SU-DHL-6 (cell line): ENCODE data around the gene DHX58.
"Not testable (repeated sequence)": the region's sequence is repeated elsewhere in the genome, so short reads cannot be mapped to it uniquely, and the experiment has no call there.

ENCODE experiments used
- H2AFZ ChIP-seq: fragments of 200-600 bp; sonication (generic); 2 replicates; pipeline ENCODE4 v1.6.1; 2014; ENCODE audit warnings: low read depth, mild to moderate bottlenecking, moderate library complexity, mixed read lengths, antibody characterized with exemption, low read length; ENCODE audit not compliant: severe bottlenecking
- H3F3A ChIP-seq: fragments of 200-600 bp; shearing (Covaris generic); 2 replicates; pipeline ENCODE4 v1.6.0; 2016; ENCODE audit warnings: antibody characterized with exemption, mild to moderate bottlenecking; ENCODE audit not compliant: insufficient read depth
- H3K27ac ChIP-seq: fragments of 200-600 bp; sonication (generic); 2 replicates; pipeline ENCODE4 v1.5.1; 2016; ENCODE audit warnings: low read depth, mild to moderate bottlenecking, low read length, moderate library complexity, mixed read lengths
- H3K27me3 ChIP-seq: fragments of 200-600 bp; sonication (generic), shearing (Covaris generic); 2 replicates; pipeline ENCODE4 v1.6.0; 2014; ENCODE audit warnings: mild to moderate bottlenecking, low read length
- H3K36me3 ChIP-seq: fragments of 200-600 bp; sonication (generic); 2 replicates; pipeline ENCODE4 v1.6.1; 2014; ENCODE audit warnings: mild to moderate bottlenecking, low read length, mixed read lengths
- H3K4me2 ChIP-seq: fragments of 300-600, 200-600 bp; shearing (Covaris generic), sonication (generic); 2 replicates; pipeline ENCODE4 v1.6.0; 2014; ENCODE audit warnings: low read length, low read depth, mild to moderate bottlenecking; ENCODE audit not compliant: poor library complexity, severe bottlenecking
- H3K4me3 ChIP-seq: fragments of 200-600 bp; sonication (generic); 2 replicates; pipeline ENCODE4 v1.5.1; 2014; ENCODE audit warnings: antibody characterized with exemption, low read length, mild to moderate bottlenecking, mixed read lengths; ENCODE audit not compliant: insufficient read depth, poor library complexity, severe bottlenecking
- H3K79me2 ChIP-seq: fragments of 200-600 bp; sonication (generic); 2 replicates; pipeline ENCODE4 v1.6.1; 2014; ENCODE audit warnings: mild to moderate bottlenecking, low read length, moderate library complexity; ENCODE audit not compliant: insufficient read depth
- H3K9ac ChIP-seq: fragments of 200-600 bp; sonication (generic); 2 replicates; pipeline ENCODE4 v1.7.0; 2014; ENCODE audit warnings: mild to moderate bottlenecking, low read length
- H3K9me2 ChIP-seq: fragments of 200-600 bp; sonication (generic); replicated peaks from 2 replicates; pipeline ENCODE4 v1.6.1; 2014; ENCODE audit warnings: low read length; ENCODE audit not compliant: insufficient read depth
- H3K9me3 ChIP-seq: fragments of 200-600 bp; sonication (generic); 2 replicates; pipeline ENCODE4 v1.6.1; 2014; ENCODE audit warnings: low read length, mixed read lengths; ENCODE audit not compliant: insufficient read depth
- H4K20me1 ChIP-seq: fragments of 200-600 bp; sonication (generic); 2 replicates; pipeline ENCODE4 v1.6.1; 2014; ENCODE audit warnings: low read depth, mild to moderate bottlenecking, antibody characterized with exemption, low read length, moderate library complexity, mixed read lengths
- EZH2phosphoT487 ChIP-seq: fragments of 200-600 bp; sonication (generic), shearing (Covaris generic); conservative IDR thresholded peaks from 2 replicates; pipeline ENCODE4 v1.6.1; 2018; ENCODE audit warnings: mild to moderate bottlenecking, antibody characterized with exemption, low read length, moderate library complexity, mixed read lengths
- TF ChIP-seq, protein P1 (sequence below): fragments of 200-600 bp; sonication (generic); IDR thresholded peaks from one replicate; pipeline ENCODE4 v1.5.1; 2017; ENCODE audit warnings: antibody characterized with exemption, mild to moderate bottlenecking, low read length, moderate library complexity; ENCODE audit not compliant: insufficient read depth, poor library complexity, severe bottlenecking

Gene DHX58

DNA sequence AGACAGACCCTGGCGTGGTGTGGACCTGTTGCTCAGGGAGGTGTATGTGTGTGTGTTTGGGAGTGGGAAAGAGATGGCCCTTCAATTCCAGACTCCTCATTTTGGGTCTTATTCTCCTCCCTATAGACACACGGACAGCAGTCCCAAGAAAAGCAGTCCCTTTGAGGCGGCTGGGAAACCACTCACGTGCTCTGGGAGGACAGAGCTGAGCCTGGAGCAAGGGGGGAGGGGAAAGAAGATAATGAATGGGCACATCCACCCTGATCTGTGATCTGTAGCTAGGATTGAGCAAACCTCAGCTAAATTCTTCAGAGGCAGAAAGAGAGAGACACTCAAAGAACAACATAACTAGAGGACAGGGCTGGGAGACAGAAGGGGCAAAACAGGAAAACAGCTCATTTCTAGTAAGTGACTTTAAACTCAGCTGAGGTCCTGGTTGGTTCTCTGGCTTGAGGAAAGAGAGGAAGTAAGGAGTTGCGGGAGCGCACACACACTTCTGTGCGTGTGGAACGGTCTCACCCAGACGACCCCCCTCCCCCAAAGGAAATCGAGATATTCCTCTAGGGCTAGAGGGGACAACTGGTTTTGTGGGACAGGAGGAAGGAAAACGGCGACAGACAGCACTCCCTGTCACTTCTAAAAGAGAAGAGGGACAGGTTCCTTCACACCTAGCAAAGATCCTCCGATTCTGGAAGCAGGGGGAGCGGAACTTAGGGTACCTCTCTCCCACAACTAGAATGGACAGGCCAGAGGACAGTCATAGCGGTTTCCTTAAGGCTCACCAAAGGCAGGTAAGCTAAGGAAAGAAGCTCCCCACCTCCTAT, 41.6 kb upstream of the DHX58 start:
- H3K79me2 ChIP-seq: peaks cover 50% of the 10 kb centered on the region
- peak overlapping the region; percentile 32; the same call in 1 of the 2 replicates for H3K27ac ChIP-seq
- H3K4me3 ChIP-seq: peak overlapping the region; percentile 76
- H3K36me3 ChIP-seq: no peaks in the 10 kb centered on the region
- no peaks in the 10 kb centered on the region for H3K27me3 ChIP-seq
- no peaks in the 10 kb centered on the region for H3F3A ChIP-seq
- TF ChIP-seq, protein P1, sequence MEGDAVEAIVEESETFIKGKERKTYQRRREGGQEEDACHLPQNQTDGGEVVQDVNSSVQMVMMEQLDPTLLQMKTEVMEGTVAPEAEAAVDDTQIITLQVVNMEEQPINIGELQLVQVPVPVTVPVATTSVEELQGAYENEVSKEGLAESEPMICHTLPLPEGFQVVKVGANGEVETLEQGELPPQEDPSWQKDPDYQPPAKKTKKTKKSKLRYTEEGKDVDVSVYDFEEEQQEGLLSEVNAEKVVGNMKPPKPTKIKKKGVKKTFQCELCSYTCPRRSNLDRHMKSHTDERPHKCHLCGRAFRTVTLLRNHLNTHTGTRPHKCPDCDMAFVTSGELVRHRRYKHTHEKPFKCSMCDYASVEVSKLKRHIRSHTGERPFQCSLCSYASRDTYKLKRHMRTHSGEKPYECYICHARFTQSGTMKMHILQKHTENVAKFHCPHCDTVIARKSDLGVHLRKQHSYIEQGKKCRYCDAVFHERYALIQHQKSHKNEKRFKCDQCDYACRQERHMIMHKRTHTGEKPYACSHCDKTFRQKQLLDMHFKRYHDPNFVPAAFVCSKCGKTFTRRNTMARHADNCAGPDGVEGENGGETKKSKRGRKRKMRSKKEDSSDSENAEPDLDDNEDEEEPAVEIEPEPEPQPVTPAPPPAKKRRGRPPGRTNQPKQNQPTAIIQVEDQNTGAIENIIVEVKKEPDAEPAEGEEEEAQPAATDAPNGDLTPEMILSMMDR: no peak
- TF ChIP-seq EZH2phosphoT487: no peak
- H3K9me3 ChIP-seq: no peaks in the 10 kb centered on the region
- peak overlapping the region; percentile 76 for H3K9ac ChIP-seq
- H2AFZ ChIP-seq: no peak overlapping the region
- no peaks in the 10 kb centered on the region for H3K9me2 ChIP-seq
- no peaks in the 10 kb centered on the region for H4K20me1 ChIP-seq
- peak overlapping the region; percentile 67 for H3K4me2 ChIP-seq

DNA sequence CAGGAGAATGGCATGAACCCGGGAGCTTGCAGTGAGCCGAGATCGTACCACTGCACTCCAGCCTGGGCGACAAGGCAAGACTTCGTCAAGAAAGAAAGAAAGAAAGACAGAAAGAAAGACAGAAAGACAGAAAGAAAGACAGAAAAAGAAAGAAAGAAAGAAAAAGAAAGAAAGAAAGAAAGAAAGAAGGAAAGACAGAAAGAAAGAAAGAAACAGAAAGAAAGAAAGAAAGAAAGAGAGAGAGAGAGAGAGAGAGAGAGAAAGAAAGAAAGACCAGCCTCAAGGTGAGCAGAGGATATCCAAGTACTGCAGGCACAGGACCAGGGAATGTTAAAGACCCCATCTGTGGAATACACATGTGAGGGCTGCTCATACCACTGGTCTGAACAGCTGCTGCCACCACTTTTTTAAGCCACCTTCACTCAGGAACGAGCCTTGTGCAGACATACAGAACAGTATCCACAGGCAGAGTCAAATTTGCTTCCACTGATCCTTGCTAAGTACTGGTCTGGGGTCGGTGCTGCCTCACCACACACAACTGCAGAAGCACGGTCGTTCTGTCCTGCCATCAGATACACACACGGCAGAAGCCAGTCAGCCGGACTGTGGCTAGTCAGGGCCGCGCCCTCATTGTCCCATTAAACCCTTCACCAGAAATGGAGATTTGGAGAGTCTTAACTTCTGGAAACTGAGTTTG, 34.5 kb upstream of the DHX58 start:
- Histone ChIP-seq H3K79me2 (peaks cover 78% of the 10 kb centered on the region), H3K27ac (no peak overlapping the region), H3K9me3 (no peaks in the 10 kb centered on the region), H3K9ac (no peak overlapping the region), H3F3A (no peaks in the 10 kb centered on the region), H3K9me2 (no peaks in the 10 kb centered on the region), H4K20me1 (no peaks in the 10 kb centered on the region), H3K36me3 (peaks cover 3% of the 10 kb centered on the region; the same call in 1 of the 2 replicates), H3K4me2 (no peak overlapping the region), H3K27me3 (no peaks in the 10 kb centered on the region), H3K4me3 (no peak overlapping the region), H2AFZ (no peak overlapping the region)
- no peak for TF ChIP-seq EZH2phosphoT487
- TF ChIP-seq, protein P1: no peak

DNA sequence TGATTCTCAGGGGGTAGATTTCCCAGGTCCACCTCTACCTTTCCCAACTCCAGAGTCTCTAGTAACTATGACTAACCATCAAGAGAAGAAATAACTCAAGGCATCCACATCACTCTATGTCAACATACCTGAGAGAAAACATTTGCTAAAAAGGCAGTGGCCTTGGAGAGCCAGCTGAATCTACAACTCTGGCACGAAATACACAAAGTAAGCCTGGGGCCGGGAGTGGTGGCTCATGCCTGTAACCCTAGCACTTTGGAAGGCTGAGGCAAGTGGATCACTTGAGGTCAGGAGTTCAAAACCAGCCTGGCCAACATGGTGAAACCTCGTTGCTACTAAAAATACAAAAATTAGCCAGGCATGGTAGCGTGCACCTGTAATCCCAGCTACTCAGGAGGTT, 30.6 kb upstream of the DHX58 start:
- not testable (repeated sequence) for H3K27ac ChIP-seq, H4K20me1 ChIP-seq, H3K4me2 ChIP-seq

More for the DNA sequence above, 30.6 kb upstream of the DHX58 start:
- not testable (repeated sequence) for H2AFZ ChIP-seq, H3K9ac ChIP-seq, H3K4me3 ChIP-seq, H3K9me3 ChIP-seq, H3K27me3 ChIP-seq, H3K9me2 ChIP-seq, H3K36me3 ChIP-seq, H3F3A ChIP-seq
- peaks cover 76% of the 10 kb centered on the region for H3K79me2 ChIP-seq
